Astrocyte of the spinal cord (primary cell): ENCODE data around the gene CLCN3.

Experiments used
- DNase-seq: peaks from one replicate; pipeline ENCODE4 v3.0.0; 2011; ENCODE audit warnings: low read depth, low spot score
- H3K4me3 ChIP-seq: 2 replicates; pipeline ENCODE4 v1.5.1; 2011; ENCODE audit warnings: low read depth, mild to moderate bottlenecking, low read length, moderate library complexity
- CTCF ChIP-seq: IDR thresholded peaks from 2 replicates; pipeline ENCODE4 v1.5.1; 2012; ENCODE audit warnings: low read depth, mild to moderate bottlenecking, low read length, inconsistent platforms
- in situ Hi-C: cut with HindIII; loops from 2 replicates; pipeline ENCODE4 v1.10.0; 2017; ENCODE audit warnings: low sequenced_read_pairs

CLCN3 gene

GRCh38 chr4:169632896-169633295 lies 12.5 kb downstream of the CLCN3 start:
- TF ChIP-seq CTCF: no peak
- in situ Hi-C loops: no loop called here
- no peak overlapping the region for H3K4me3 ChIP-seq

GRCh38 chr4:169634975-169635374 lies 14.6 kb downstream of the CLCN3 start:
- TF ChIP-seq CTCF: no peak
- no peak overlapping the region for H3K4me3 ChIP-seq
- in situ Hi-C loops: no loop called here
- no peak for DNase-seq

More at GRCh38 chr4:169632896-169633295, 12.5 kb downstream of the CLCN3 start:
- DNase-seq: no peak

- TF ChIP-seq CTCF: no peak
- no peak overlapping the region for H3K4me3 ChIP-seq
- peak; percentile 61 for DNase-seq
- in situ Hi-C loops: no loop called here
These were observed 20.0 kb downstream of the CLCN3 start for GRCh38 chr4:169640261-169640870.

GRCh38 chr4:169644802-169645201 lies 24.4 kb downstream of the CLCN3 start:
- no peak for DNase-seq
- no peak for TF ChIP-seq CTCF
- in situ Hi-C loops: no loop called here
- no peak overlapping the region for H3K4me3 ChIP-seq

- no peak overlapping the region for H3K4me3 ChIP-seq
- no peak for DNase-seq
- TF ChIP-seq CTCF: no peak
- in situ Hi-C loops: no loop called here
These were observed 25.2 kb downstream of the CLCN3 start for GRCh38 chr4:169645627-169646026.

GRCh38 chr4:169649545-169650226 lies 29.3 kb downstream of the CLCN3 start:
- DNase-seq: no peak
- in situ Hi-C loops: no loop called here
- TF ChIP-seq CTCF: no peak
- H3K4me3 ChIP-seq: no peak overlapping the region
